Body of pancreas (tissue), 4 donors: ENCODE data around the gene CPA3.

Source experiments
- POLR2A ChIP-seq, 3 donors: fragments of 450-650 bp; IDR thresholded peaks; one replicate each; pipeline ENCODE4 v1.6.1; 2016; ENCODE audit warnings: antibody characterized with exemption in 3 of 3, mild to moderate bottlenecking in 2 of 3
- TF ChIP-seq, protein P1 (sequence below), 7 experiments: fragments of 450-650 bp in 4 of 7; fragments of 200-600 bp in 3 of 7; sonication (generic) in 3 of 7; IDR thresholded peaks; one replicate each; pipeline ENCODE4 v1.5.1; 2016 to 2019; ENCODE audit warnings: antibody characterized with exemption in 7 of 7

DNA sequence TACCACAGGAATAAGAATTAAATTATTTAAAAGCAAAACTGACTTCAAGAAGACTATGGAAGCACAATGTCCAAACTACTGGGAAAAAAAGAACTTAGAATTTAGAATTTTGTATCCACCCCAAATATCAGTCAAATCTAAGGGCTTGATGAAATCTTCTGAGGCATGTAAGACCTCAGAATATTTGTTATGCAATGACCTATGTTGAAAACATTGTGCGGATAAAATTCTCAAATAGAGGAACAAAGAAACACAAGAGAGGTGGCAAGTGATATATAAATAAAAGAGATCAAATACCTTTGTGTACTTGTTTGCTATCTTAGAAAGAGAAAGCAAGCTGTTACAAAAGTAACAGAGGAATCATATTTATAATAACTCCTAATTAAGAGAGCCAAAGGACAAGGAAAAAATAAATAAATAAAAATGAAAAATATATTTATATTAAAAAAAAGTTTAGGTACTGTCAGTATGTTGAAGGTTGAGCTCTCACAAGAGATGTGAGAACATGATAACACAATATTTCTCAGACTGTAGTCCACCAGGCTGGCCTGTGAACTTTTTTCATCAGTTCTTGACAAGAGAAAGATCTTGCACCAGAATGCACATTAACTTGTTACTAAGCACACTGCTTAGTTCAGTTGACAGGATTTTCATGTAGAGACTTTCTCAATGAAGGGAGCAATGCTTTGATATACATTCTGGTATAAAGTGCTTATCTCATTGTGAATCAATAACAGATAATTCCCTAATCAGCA is 50.0 kb downstream of the CPA3 start:
- TF ChIP-seq, protein P1, sequence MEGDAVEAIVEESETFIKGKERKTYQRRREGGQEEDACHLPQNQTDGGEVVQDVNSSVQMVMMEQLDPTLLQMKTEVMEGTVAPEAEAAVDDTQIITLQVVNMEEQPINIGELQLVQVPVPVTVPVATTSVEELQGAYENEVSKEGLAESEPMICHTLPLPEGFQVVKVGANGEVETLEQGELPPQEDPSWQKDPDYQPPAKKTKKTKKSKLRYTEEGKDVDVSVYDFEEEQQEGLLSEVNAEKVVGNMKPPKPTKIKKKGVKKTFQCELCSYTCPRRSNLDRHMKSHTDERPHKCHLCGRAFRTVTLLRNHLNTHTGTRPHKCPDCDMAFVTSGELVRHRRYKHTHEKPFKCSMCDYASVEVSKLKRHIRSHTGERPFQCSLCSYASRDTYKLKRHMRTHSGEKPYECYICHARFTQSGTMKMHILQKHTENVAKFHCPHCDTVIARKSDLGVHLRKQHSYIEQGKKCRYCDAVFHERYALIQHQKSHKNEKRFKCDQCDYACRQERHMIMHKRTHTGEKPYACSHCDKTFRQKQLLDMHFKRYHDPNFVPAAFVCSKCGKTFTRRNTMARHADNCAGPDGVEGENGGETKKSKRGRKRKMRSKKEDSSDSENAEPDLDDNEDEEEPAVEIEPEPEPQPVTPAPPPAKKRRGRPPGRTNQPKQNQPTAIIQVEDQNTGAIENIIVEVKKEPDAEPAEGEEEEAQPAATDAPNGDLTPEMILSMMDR (IDR thresholded peaks at IDR 0.05) = no peak
- TF ChIP-seq POLR2A (IDR thresholded peaks at IDR 0.05) = no peak
